ENCODE measurements around the gene SLC22A23. TPM values are rescaled to one million over a fixed set of nuclear protein-coding genes. Genes with fewer than 3 reads are reported as not detected.

The SLC22A23 gene
- total RNA-seq, 1 donor from 2014 or later: 3.6 TPM

DNA sequence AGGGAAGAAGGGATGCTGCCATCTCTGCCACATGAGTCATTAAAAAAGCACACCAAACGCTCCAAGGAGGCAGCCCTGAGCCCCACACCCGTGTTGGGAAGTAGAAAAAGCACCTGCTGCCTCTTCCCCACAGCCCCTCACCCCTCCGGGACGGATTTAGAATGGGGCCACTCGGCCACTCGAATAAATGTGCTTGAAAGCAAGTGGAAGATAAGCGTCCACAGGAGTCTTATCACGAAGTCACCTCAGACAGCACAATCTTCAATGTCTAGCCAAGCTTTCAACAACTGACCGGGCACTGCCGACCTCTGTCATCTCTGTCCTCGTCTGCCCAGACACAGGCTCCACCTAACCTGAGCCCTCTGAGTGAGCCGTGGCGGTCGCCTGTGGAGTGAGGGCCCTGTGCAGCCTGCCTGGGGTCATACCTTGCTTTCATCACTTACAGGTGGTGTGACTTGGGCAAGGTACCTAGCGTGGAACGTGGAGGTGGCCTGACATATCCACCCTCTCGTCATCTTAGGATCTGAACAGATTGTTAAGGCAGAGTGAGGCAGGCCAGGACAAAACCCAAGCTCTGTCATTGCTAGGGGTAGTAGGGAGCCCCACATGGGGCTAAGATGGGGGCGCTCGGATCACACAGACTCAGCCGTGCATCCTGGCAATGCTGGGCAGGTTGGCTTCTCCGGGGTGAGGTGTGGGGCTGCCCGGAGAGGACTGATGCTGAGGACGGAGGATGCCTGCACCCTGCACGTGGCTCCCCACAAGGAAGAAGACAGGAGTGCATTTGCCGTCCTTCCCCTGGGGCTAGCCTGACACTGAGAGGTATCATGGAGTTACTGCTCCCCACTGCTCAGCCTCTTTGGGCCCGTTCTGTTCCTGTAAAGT lies 163.3 kb downstream of the SLC22A23 start:
- Histone ChIP-seq H3K27me3 (ENCODE audit: control insufficient read depth, insufficient read depth, low read length) (peaks cover 7% of the 10 kb centered on the region), H3K4me3 (ENCODE audit: low read depth, low read length) (no peak overlapping the region), H3K36me3 (ENCODE audit: control insufficient read depth, insufficient read depth, low read length) (no peaks in the 10 kb centered on the region)
- TF ChIP-seq, protein P1, sequence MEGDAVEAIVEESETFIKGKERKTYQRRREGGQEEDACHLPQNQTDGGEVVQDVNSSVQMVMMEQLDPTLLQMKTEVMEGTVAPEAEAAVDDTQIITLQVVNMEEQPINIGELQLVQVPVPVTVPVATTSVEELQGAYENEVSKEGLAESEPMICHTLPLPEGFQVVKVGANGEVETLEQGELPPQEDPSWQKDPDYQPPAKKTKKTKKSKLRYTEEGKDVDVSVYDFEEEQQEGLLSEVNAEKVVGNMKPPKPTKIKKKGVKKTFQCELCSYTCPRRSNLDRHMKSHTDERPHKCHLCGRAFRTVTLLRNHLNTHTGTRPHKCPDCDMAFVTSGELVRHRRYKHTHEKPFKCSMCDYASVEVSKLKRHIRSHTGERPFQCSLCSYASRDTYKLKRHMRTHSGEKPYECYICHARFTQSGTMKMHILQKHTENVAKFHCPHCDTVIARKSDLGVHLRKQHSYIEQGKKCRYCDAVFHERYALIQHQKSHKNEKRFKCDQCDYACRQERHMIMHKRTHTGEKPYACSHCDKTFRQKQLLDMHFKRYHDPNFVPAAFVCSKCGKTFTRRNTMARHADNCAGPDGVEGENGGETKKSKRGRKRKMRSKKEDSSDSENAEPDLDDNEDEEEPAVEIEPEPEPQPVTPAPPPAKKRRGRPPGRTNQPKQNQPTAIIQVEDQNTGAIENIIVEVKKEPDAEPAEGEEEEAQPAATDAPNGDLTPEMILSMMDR (IDR thresholded peaks at IDR 0.05; ENCODE audit: insufficient read depth, low read length, poor library complexity, severe bottlenecking): no peak
- DNase-seq (ENCODE audit: low read depth): no peak

GRCh38 chr6:3292431-3293197 lies 164.2 kb downstream of the SLC22A23 start:
- H3K27me3 ChIP-seq (ENCODE audit: control insufficient read depth, insufficient read depth, low read length): peaks cover 7% of the 10 kb centered on the region
- TF ChIP-seq, protein P1 (IDR thresholded peaks at IDR 0.05; ENCODE audit: insufficient read depth, low read length, poor library complexity, severe bottlenecking): no peak
- no peak for DNase-seq (ENCODE audit: low read depth)
- H3K36me3 ChIP-seq (ENCODE audit: control insufficient read depth, insufficient read depth, low read length): no peaks in the 10 kb centered on the region
- no peak overlapping the region for H3K4me3 ChIP-seq (ENCODE audit: low read depth, low read length)

DNA sequence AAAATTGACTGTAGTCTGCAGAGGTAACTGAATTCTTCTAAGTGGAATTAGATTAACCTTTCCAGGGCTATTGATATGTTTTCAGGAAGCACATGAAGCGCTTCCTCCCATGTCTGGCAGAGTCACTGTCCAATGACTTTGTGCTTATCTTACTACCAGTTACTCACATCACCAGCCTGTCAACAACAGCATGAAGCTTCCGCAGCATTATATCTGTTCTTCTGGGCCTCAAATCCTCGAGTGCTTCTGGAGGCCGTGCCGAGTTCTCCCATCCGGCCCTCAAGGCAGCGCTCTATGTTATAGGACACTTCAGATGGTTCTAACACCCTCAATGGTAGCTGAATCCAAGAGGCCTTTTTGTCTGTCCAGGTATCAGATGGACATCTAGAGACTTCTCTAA lies 164.9 kb downstream of the SLC22A23 start:
- TF ChIP-seq, protein P1 (IDR thresholded peaks at IDR 0.05; ENCODE audit: insufficient read depth, low read length, poor library complexity, severe bottlenecking): no peak
- no peak overlapping the region for H3K4me3 ChIP-seq (ENCODE audit: low read depth, low read length)

GRCh38 chr6:3291346-3291745 lies 165.5 kb downstream of the SLC22A23 start:
- H3K27me3 ChIP-seq (ENCODE audit: control insufficient read depth, insufficient read depth, low read length): peaks cover 7% of the 10 kb centered on the region
- H3K36me3 ChIP-seq (ENCODE audit: control insufficient read depth, insufficient read depth, low read length): no peaks in the 10 kb centered on the region
- TF ChIP-seq, protein P1 (IDR thresholded peaks at IDR 0.05; ENCODE audit: insufficient read depth, low read length, poor library complexity, severe bottlenecking): no peak
- DNase-seq (ENCODE audit: low read depth): no peak
- H3K4me3 ChIP-seq (ENCODE audit: low read depth, low read length): no peak overlapping the region

More for the DNA sequence above, 164.9 kb downstream of the SLC22A23 start:
- Histone ChIP-seq H3K36me3 (ENCODE audit: control insufficient read depth, insufficient read depth, low read length) (no peaks in the 10 kb centered on the region), H3K27me3 (ENCODE audit: control insufficient read depth, insufficient read depth, low read length) (peaks cover 7% of the 10 kb centered on the region)
- no peak for DNase-seq (ENCODE audit: low read depth)

GRCh38 chr6:3290931-3291211 lies 166.0 kb downstream of the SLC22A23 start:
- no peak overlapping the region for H3K4me3 ChIP-seq (ENCODE audit: low read depth, low read length)
- H3K36me3 ChIP-seq (ENCODE audit: control insufficient read depth, insufficient read depth, low read length): no peaks in the 10 kb centered on the region
- TF ChIP-seq, protein P1 (IDR thresholded peaks at IDR 0.05; ENCODE audit: insufficient read depth, low read length, poor library complexity, severe bottlenecking): no peak
- H3K27me3 ChIP-seq (ENCODE audit: control insufficient read depth, insufficient read depth, low read length): peaks cover 7% of the 10 kb centered on the region
- no peak for DNase-seq (ENCODE audit: low read depth)
